Urinary bladder (tissue), 4 donors: ENCODE measurements around the gene CTSH. TPM values are rescaled to one million over a fixed set of nuclear protein-coding genes. Genes with fewer than 3 reads are reported as not detected.

Experiments used
- DNase-seq: peaks from one replicate; pipeline ENCODE4 v3.0.0-alpha.2; 2015; ENCODE audit errors: extremely low spot score
- H3K27ac ChIP-seq: one replicate; pipeline ENCODE4 v1.5.1; 2013; ENCODE audit warnings: low read depth, mild to moderate bottlenecking, moderate library complexity
- H3K36me3 ChIP-seq: one replicate; pipeline ENCODE4 v1.6.1; 2013; ENCODE audit warnings: mild to moderate bottlenecking, moderate library complexity; ENCODE audit not compliant: insufficient read depth
- H3K4me1 ChIP-seq: one replicate; pipeline ENCODE4 v1.6.1; 2013; ENCODE audit warnings: mild to moderate bottlenecking, moderate library complexity; ENCODE audit not compliant: insufficient read depth
- H3K4me3 ChIP-seq: one replicate; pipeline ENCODE4 v1.5.1; 2013; ENCODE audit warnings: low read depth, low read length
- WGBS: extraction: QIAGEN DNeasy Blood & Tissue Kit; methylation state at CpG from one replicate; pipeline ENCODE4 v1.1.7; 2013; 5-methylcytosine and 5-hydroxymethylcytosine counted together
- polyA plus RNA-seq: library from polyadenylated mRNA; stranded (reverse); fragments of 200-250 nt; gene quantifications from one replicate; pipeline ENCODE4 v1.2.3, GENCODE V29; 2013
- total RNA-seq: library from RNA; depleted of rRNA; stranded (reverse); fragments of >200 nt; gene quantifications from one replicate; pipeline ENCODE4 v1.2.3, GENCODE V29; 2014
- donor health status: healthy with polysubstance abuse.
- donor health status: healthy.

The CTSH gene
- total and polyA plus RNA-seq, 2 donors: 250 to 291 TPM

- H3K4me3 ChIP-seq: no peak overlapping the region
- WGBS: 58% methylated on average over 5 of the region's 5 CpGs
- H3K27ac ChIP-seq: no peak overlapping the region
- DNase-seq: no peak
- no peaks in the 10 kb centered on the region for H3K4me1 ChIP-seq
- no peaks in the 10 kb centered on the region for H3K36me3 ChIP-seq
These were observed 38.5 kb upstream of the CTSH start for GRCh38 chr15:78983146-78983918.

GRCh38 chr15:78982736-78983135 is 37.9 kb upstream of the CTSH start:
- no peak for DNase-seq
- H3K4me3 ChIP-seq: no peak overlapping the region
- 81% methylated on average over 10 of the region's 10 CpGs for WGBS
- no peak overlapping the region for H3K27ac ChIP-seq
- H3K36me3 ChIP-seq: no peaks in the 10 kb centered on the region
- H3K4me1 ChIP-seq: no peaks in the 10 kb centered on the region

- H3K4me1 ChIP-seq: no peaks in the 10 kb centered on the region
- no peak overlapping the region for H3K4me3 ChIP-seq
- WGBS: 91% methylated on average over 11 of the region's 11 CpGs
- H3K27ac ChIP-seq: no peak overlapping the region
- DNase-seq: no peak
- H3K36me3 ChIP-seq: no peaks in the 10 kb centered on the region
These were observed 36.9 kb upstream of the CTSH start for GRCh38 chr15:78981532-78982313.

- WGBS: 59% methylated on average over 17 of the region's 17 CpGs
- no peak overlapping the region for H3K4me3 ChIP-seq
- H3K36me3 ChIP-seq: no peaks in the 10 kb centered on the region
- no peak overlapping the region for H3K27ac ChIP-seq
- no peak for DNase-seq
- H3K4me1 ChIP-seq: no peaks in the 10 kb centered on the region
These were observed 34.8 kb upstream of the CTSH start for GRCh38 chr15:78979456-78980320.

GRCh38 chr15:78978601-78979179 is 33.8 kb upstream of the CTSH start:
- Histone ChIP-seq H3K27ac (no peak overlapping the region), H3K4me1 (no peaks in the 10 kb centered on the region), H3K4me3 (no peak overlapping the region), H3K36me3 (no peaks in the 10 kb centered on the region)
- 91% methylated on average over 19 of the region's 19 CpGs for WGBS
- DNase-seq: no peak

GRCh38 chr15:78977591-78978347 is 32.9 kb upstream of the CTSH start:
- Histone ChIP-seq H3K4me3 (no peak overlapping the region), H3K36me3 (no peaks in the 10 kb centered on the region), H3K27ac (no peak overlapping the region), H3K4me1 (no peaks in the 10 kb centered on the region)
- 89% methylated on average over 10 of the region's 10 CpGs for WGBS
- no peak for DNase-seq

- H3K4me3 ChIP-seq: no peak overlapping the region
- no peak for DNase-seq
- no peaks in the 10 kb centered on the region for H3K4me1 ChIP-seq
- 87% methylated on average over 4 of the region's 4 CpGs for WGBS
- H3K36me3 ChIP-seq: no peaks in the 10 kb centered on the region
- H3K27ac ChIP-seq: no peak overlapping the region
These were observed 32.3 kb upstream of the CTSH start for GRCh38 chr15:78977091-78977571.

- no peaks in the 10 kb centered on the region for H3K36me3 ChIP-seq
- no peak for DNase-seq
- no peak overlapping the region for H3K4me3 ChIP-seq
- no peaks in the 10 kb centered on the region for H3K4me1 ChIP-seq
- no peak overlapping the region for H3K27ac ChIP-seq
- 83% methylated on average over 7 of the region's 7 CpGs for WGBS
These were observed 31.8 kb upstream of the CTSH start for GRCh38 chr15:78976691-78977090.

- Histone ChIP-seq H3K36me3 (no peaks in the 10 kb centered on the region), H3K4me1 (no peaks in the 10 kb centered on the region), H3K27ac (no peak overlapping the region), H3K4me3 (no peak overlapping the region)
- 93% methylated on average over 7 of the region's 7 CpGs for WGBS
- no peak for DNase-seq
These were observed 29.5 kb upstream of the CTSH start for GRCh38 chr15:78974272-78974918.

- Histone ChIP-seq H3K27ac (no peak overlapping the region), H3K4me1 (peaks cover 2% of the 10 kb centered on the region), H3K4me3 (no peak overlapping the region), H3K36me3 (no peaks in the 10 kb centered on the region)
- WGBS: 67% methylated on average over 5 of the region's 5 CpGs
- DNase-seq: no peak
These were observed 25.0 kb upstream of the CTSH start for GRCh38 chr15:78969687-78970349.

GRCh38 chr15:78968539-78969271 is 23.9 kb upstream of the CTSH start:
- Histone ChIP-seq H3K4me1 (peaks cover 2% of the 10 kb centered on the region), H3K4me3 (no peak overlapping the region), H3K27ac (no peak overlapping the region), H3K36me3 (no peaks in the 10 kb centered on the region)
- no peak for DNase-seq
- WGBS: 82% methylated on average over 5 of the region's 5 CpGs
